CD4-positive, alpha-beta memory T cell (primary cell): Measurements from ENCODE around the gene PIEZO1. TPM values are rescaled to one million over a fixed set of nuclear protein-coding genes. Genes with fewer than 3 reads are reported as not detected.

ENCODE experiments used
- CTCF ChIA-PET: fragments of 350-600 bp; sonication (Branson Sonifier 250); formaldehyde crosslinking; loops from one replicate; lab custom pipeline; 2021; ENCODE audit warnings: inconsistent platforms; ENCODE audit not compliant: partially characterized antibody; lab: Charles Lee
- POLR2A ChIA-PET: fragments of 350-600 bp; sonication (Branson Sonifier 250); formaldehyde crosslinking; loops from one replicate; lab custom pipeline; 2021; ENCODE audit not compliant: partially characterized antibody; lab: Charles Lee
- DNase-seq, 5 donors: peaks; one replicate each; pipeline versions ENCODE4 v3.0.0 to v3.0.0-alpha.2; 2020 to 2022; ENCODE audit warnings: mixed read lengths in 1 of 5
- H3K27ac ChIP-seq: one replicate; pipeline ENCODE4 v1.7.0; 2013; ENCODE audit warnings: low read depth, low read length
- H3K27me3 ChIP-seq: 2 replicates; pipeline ENCODE4 v1.7.0; 2013; ENCODE audit warnings: mild to moderate bottlenecking, low read length, moderate library complexity; ENCODE audit not compliant: insufficient read depth
- H3K36me3 ChIP-seq: 2 replicates; pipeline ENCODE4 v1.7.0; 2013; ENCODE audit warnings: mild to moderate bottlenecking, low read length, moderate library complexity; ENCODE audit not compliant: insufficient read depth
- H3K4me1 ChIP-seq: 2 replicates; pipeline ENCODE4 v1.7.0; 2013; ENCODE audit warnings: mild to moderate bottlenecking, low read length, moderate library complexity; ENCODE audit not compliant: insufficient read depth
- H3K4me3 ChIP-seq, 2 donors: one replicate each; pipeline ENCODE4 v1.7.0; 2013; ENCODE audit warnings: low read length in 2 of 2, mild to moderate bottlenecking in 1 of 2
- H3K9me3 ChIP-seq, 2 donors: one replicate each; pipeline ENCODE4 v1.7.0; 2013; ENCODE audit warnings: low read length in 2 of 2, control low read depth in 1 of 2; ENCODE audit not compliant: control insufficient read depth in 1 of 2
- H3K27ac Mint-ChIP-seq, 7 donors: one replicate each; pipeline ENCODE4 v1.8.0; 2020 to 2021; ENCODE audit warnings: mixed read lengths in 7 of 7, mild to moderate bottlenecking in 6 of 7, inconsistent platforms in 3 of 7, moderate library complexity in 3 of 7
- H3K27me3 Mint-ChIP-seq, 2 donors: one replicate each; pipeline ENCODE4 v1.8.0; 2020 to 2021; ENCODE audit warnings: mixed read lengths in 2 of 2
- H3K36me3 Mint-ChIP-seq, 2 donors: one replicate each; pipeline ENCODE4 v1.8.0; 2020 to 2021; ENCODE audit warnings: mixed read lengths in 2 of 2, inconsistent platforms in 1 of 2, mild to moderate bottlenecking in 1 of 2
- H3K4me1 Mint-ChIP-seq, 4 donors: one replicate each; pipeline ENCODE4 v1.8.0; 2020 to 2021; ENCODE audit warnings: mixed read lengths in 4 of 4, mild to moderate bottlenecking in 1 of 4
- H3K4me3 Mint-ChIP-seq, 8 donors: one replicate each; pipeline ENCODE4 v1.8.0; 2020 to 2021; ENCODE audit warnings: mixed read lengths in 8 of 8, mild to moderate bottlenecking in 7 of 8, moderate library complexity in 6 of 8, inconsistent platforms in 3 of 8
- H3K9me3 Mint-ChIP-seq, 8 donors: one replicate each; pipeline ENCODE4 v1.8.0; 2020 to 2021; ENCODE audit warnings: mixed read lengths in 8 of 8, mild to moderate bottlenecking in 5 of 8, inconsistent platforms in 3 of 8, moderate library complexity in 1 of 8
- intact Hi-C: fragments of 100-400 bp; cut with micrococcal nuclease; formaldehyde crosslinking; loops from one replicate; pipeline ENCODE4 v1.15.1; 2023
- polyA plus RNA-seq, 2 donors: library from polyadenylated mRNA; unstranded; fragments of 300-500 nt; fragmentation: Illumina TruSeq; gene quantifications; one replicate each; pipeline ENCODE4 v1.2.3, GENCODE V29; 2021
- total RNA-seq, 2 experiments: library from RNA; stranded (reverse); gene quantifications; one replicate each; pipeline ENCODE4 v1.2.3, GENCODE V29; 2021

The PIEZO1 gene
- total and polyA plus RNA-seq, 4 experiments from 2014 or later, result 12.0 to 302 (median 171) TPM

DNA sequence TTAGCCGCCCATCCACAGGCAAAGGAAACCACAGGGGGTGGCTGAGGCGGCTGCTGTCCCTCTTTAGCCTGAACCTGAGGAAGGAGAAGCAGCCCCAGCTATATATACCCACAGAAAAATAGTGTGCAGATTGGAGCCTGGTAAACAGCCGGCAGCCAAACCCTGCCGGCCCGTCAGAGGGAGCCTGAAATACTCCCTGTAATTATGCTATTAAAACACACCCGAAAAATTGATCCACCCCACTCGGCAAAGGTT lies 6.8 kb downstream of the PIEZO1 start:
- Mint-ChIP-seq H3K27me3 (no peaks in the 10 kb centered on the region), H3K4me3 (peak overlapping the region in 4 of 8 donors; percentile 17 to 52 (median 32)), H3K9me3 (peaks cover 0 to 1% (median 0%) of the 10 kb centered on the region in 8 donors), H3K36me3 (peaks cover 0 to 20% of the 10 kb centered on the region in 2 donors), H3K27ac (peak overlapping the region in 6 of 7 donors; percentile 70 to 83 (median 78)), H3K4me1 (peaks cover 28 to 69% (median 51%) of the 10 kb centered on the region in 4 donors)
- Histone ChIP-seq H3K4me1 (peaks cover 72% of the 10 kb centered on the region), H3K36me3 (no peaks in the 10 kb centered on the region), H3K4me3 (no peak overlapping the region), H3K9me3 (no peaks in the 10 kb centered on the region), H3K27ac (peak overlapping the region; percentile 34), H3K27me3 (no peaks in the 10 kb centered on the region)
- CTCF ChIA-PET, result interaction anchor here (0.7 to 10.7 kb wide), 2 partner anchors 33 to 40 kb away, joined by 3 to 137 read pairs; no protein-coding TSS in a partner anchor
- no peak for DNase-seq
- POLR2A ChIA-PET, result interaction anchor here (8.8 kb wide), 1 partner anchor 32 kb away, joined by 138 read pairs; no protein-coding TSS in a partner anchor
- intact Hi-C loops, result no loop called here

DNA sequence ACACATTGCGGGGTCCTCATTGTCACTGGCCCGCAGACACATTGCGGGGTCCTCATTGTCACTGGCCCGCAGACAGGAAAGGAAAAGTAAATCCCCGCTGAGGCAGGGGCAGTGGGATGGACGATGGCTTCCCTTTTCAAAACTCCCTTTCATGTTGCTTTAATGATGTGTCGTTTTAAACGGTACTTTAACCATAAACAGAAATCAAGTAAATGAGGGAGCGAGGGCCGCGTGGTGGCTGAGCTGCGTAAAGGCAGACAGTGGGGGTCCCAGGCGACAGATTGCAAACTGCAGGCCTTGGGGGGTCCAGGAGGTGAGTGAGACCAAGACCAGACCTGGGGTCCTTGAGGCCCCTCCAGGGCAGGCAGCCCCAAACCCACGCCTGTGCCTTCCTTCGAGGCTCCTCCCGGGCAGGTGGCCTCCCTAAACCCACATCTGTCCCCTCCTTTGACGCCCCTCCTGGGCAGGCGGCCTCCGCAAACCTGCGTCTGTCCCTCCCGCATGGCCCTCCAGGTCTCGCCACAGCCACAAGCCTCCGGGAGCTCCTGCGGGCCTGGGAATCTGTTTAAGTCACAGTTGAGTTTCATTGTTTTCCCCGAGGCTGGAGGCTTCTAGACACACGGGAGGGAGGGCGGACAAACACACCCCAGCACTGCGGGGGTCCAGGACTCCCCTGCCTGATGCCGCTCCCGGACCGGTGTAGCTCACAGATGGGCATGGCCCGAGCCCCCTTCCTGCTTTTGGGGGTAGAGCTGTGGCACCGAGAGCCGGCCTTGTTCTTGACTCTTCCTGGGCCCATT lies 7.3 kb downstream of the PIEZO1 start:
- Histone ChIP-seq H3K27ac (peak overlapping the region; percentile 34), H3K9me3 (no peaks in the 10 kb centered on the region), H3K4me3 (no peak overlapping the region), H3K36me3 (no peaks in the 10 kb centered on the region), H3K27me3 (no peaks in the 10 kb centered on the region), H3K4me1 (peaks cover 70% of the 10 kb centered on the region)
- H3K4me1 Mint-ChIP-seq, result peaks cover 23 to 64% (median 46%) of the 10 kb centered on the region in 4 donors
- CTCF ChIA-PET, result interaction anchor here (0.7 to 10.7 kb wide), 2 partner anchors 33 to 40 kb away, joined by 3 to 137 read pairs; no protein-coding TSS in a partner anchor
- no peaks in the 10 kb centered on the region for H3K27me3 Mint-ChIP-seq
- peaks cover 0 to 17% of the 10 kb centered on the region in 2 donors for H3K36me3 Mint-ChIP-seq
- peaks cover 0 to 1% (median 0%) of the 10 kb centered on the region in 8 donors for H3K9me3 Mint-ChIP-seq
- no peak for DNase-seq
- H3K4me3 Mint-ChIP-seq, result peak overlapping the region in 3 of 8 donors; percentile 20 to 52 (median 44)
- POLR2A ChIA-PET, result interaction anchor here (8.8 kb wide), 1 partner anchor 32 kb away, joined by 138 read pairs; no protein-coding TSS in a partner anchor
- H3K27ac Mint-ChIP-seq, result peak overlapping the region; percentile 24 to 84 (median 78)
- intact Hi-C loops, result no loop called here

DNA sequence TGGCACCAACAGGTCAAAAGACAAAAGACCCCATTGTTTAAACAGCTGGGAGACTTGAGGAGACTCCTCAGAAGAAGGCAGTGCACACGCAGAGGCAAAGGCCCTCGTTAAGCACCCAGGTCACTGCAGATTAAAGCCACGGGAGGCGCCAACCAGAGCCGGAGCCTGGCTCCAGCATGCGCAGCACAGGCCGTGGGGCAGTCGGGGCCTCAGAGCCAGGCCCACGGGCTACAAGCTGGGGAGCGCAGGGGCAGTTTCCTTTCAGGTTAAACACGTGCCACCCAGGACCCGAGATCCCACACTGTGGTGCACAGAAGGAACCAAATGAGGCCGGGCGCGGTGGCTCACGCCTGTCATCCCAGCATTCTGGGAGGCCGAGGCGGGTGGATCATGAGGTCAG lies 9.2 kb downstream of the PIEZO1 start:
- H3K27me3 Mint-ChIP-seq, result no peaks in the 10 kb centered on the region
- peaks cover 66% of the 10 kb centered on the region for H3K4me1 ChIP-seq
- no peaks in the 10 kb centered on the region for H3K27me3 ChIP-seq
- ChIA-PET CTCF (no interaction called here), POLR2A (interaction anchor here (0.8 to 1.1 kb wide), 3 partner anchors 9 to 30 kb away, joined by 3 to 4 read pairs (median 3); no protein-coding TSS in a partner anchor)
- H3K36me3 ChIP-seq, result no peaks in the 10 kb centered on the region
- peaks cover 7 to 52% (median 32%) of the 10 kb centered on the region in 4 donors for H3K4me1 Mint-ChIP-seq
- DNase-seq, result no peak
- no peaks in the 10 kb centered on the region for H3K9me3 Mint-ChIP-seq
- H3K4me3 ChIP-seq, result no peak overlapping the region
- intact Hi-C loops, result no loop called here
- H3K27ac ChIP-seq, result no peak overlapping the region
- peak overlapping the region in 1 of 8 donors; percentile 5 for H3K4me3 Mint-ChIP-seq
- H3K36me3 Mint-ChIP-seq, result peaks cover 0 to 10% of the 10 kb centered on the region in 2 donors
- H3K27ac Mint-ChIP-seq, result peak overlapping the region in 3 of 7 donors; percentile 48 to 66 (median 54)
- no peaks in the 10 kb centered on the region for H3K9me3 ChIP-seq

DNA sequence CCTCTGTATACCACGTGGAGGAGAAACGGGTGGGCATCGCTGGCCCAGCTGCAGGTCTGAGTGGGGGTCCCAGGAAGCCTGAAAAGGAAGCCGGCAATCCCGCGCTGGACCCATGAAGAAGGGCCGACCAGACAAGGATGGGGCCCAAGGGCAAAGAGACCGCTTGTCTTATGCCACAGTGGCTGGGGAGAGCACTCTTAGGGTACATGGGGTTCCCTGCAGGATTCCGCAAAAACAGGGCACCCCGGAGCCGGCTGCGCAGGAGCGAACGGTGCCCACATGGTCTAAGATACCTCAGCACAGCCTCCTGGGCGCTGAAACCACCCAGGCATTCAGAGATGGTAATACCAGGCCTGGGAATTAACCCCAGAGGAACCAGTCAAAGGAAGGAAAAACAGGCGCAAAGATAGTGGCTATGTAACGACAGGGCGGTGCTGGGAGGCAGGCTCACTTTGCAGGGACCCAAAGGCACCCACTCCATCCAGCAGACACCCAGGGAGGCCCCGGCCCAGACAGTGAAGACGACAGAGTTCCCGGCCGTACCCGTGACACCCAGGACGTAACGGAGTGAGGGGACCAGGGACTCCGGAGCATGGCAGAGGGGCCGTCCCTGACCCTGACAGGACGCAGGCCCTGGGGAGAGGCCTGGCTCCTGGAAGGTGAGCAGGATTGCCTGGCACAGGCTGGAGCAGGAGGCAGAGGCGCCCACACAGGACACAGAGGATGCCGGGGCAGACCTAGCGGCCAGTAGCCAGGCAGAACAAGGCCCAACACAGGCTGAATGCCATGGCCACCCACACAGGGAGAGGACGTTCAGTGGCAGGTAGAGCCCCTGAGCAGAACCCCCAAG lies 10.3 kb downstream of the PIEZO1 start:
- ChIA-PET POLR2A (interaction anchor here (0.9 to 1.9 kb wide), 4 partner anchors 9 to 36 kb away, joined by 3 to 7 read pairs (median 3); no protein-coding TSS in a partner anchor), CTCF (interaction anchor here (1.1 to 1.5 kb wide), 3 partner anchors 20 to 37 kb away, joined by 3 to 4 read pairs (median 4); no protein-coding TSS in a partner anchor)
- Mint-ChIP-seq H3K27ac (peak overlapping the region in 3 of 7 donors; percentile 4 to 42 (median 35)), H3K4me3 (peak overlapping the region in 1 of 8 donors; percentile 7), H3K27me3 (no peaks in the 10 kb centered on the region), H3K4me1 (peaks cover 2 to 50% (median 24%) of the 10 kb centered on the region in 4 donors), H3K9me3 (no peaks in the 10 kb centered on the region), H3K36me3 (peaks cover 0 to 6% of the 10 kb centered on the region in 2 donors)
- intact Hi-C loops, result no loop called here
- Histone ChIP-seq H3K4me1 (peaks cover 66% of the 10 kb centered on the region), H3K27ac (no peak overlapping the region), H3K4me3 (no peak overlapping the region), H3K36me3 (no peaks in the 10 kb centered on the region), H3K27me3 (no peaks in the 10 kb centered on the region), H3K9me3 (no peaks in the 10 kb centered on the region)
- no peak for DNase-seq

DNA sequence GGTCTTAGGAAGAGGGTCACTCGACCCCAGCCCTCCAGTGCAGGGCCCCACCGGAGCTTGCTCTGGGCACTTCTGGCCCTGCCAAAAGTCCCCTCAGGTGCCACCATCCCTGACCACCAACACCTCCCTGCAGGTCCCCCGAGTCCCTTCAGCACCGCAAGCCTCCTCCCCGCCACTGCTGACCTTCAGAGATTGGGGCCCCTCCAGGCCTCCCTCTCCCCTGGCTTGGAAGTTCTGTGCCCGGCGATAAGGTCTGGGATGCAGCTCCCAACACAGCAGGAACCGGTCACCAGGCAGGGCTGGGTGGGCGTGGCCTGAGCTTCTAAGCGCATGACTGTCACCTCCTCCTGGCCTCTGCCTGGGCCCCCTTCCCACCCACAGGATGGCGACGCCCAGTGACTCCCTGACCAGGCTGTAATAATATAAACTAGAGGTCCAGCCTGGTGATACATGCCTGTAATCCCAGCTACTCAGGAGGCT lies 11.2 kb downstream of the PIEZO1 start:
- ChIA-PET POLR2A (interaction anchor here (0.9 to 1.9 kb wide), 5 partner anchors 8 to 37 kb away, joined by 3 to 10 read pairs (median 3); no protein-coding TSS in a partner anchor), CTCF (interaction anchor here (1.1 to 1.5 kb wide), 3 partner anchors 19 to 36 kb away, joined by 3 to 4 read pairs (median 4); no protein-coding TSS in a partner anchor)
- H3K9me3 ChIP-seq, result no peaks in the 10 kb centered on the region
- no peak overlapping the region for H3K4me3 ChIP-seq
- Mint-ChIP-seq H3K27ac (peak overlapping the region in 2 of 7 donors; percentile 4 to 41), H3K27me3 (no peaks in the 10 kb centered on the region), H3K36me3 (peaks cover 0 to 6% of the 10 kb centered on the region in 2 donors), H3K9me3 (no peaks in the 10 kb centered on the region), H3K4me3 (peak overlapping the region in 1 of 8 donors; percentile 8), H3K4me1 (peaks cover 5 to 51% (median 25%) of the 10 kb centered on the region in 4 donors)
- no peaks in the 10 kb centered on the region for H3K27me3 ChIP-seq
- peaks cover 66% of the 10 kb centered on the region for H3K4me1 ChIP-seq
- H3K36me3 ChIP-seq, result peaks cover 4% of the 10 kb centered on the region
- intact Hi-C loops, result no loop called here
- DNase-seq, result peak in 1 of 5 donors; percentile 37
- no peak overlapping the region for H3K27ac ChIP-seq

DNA sequence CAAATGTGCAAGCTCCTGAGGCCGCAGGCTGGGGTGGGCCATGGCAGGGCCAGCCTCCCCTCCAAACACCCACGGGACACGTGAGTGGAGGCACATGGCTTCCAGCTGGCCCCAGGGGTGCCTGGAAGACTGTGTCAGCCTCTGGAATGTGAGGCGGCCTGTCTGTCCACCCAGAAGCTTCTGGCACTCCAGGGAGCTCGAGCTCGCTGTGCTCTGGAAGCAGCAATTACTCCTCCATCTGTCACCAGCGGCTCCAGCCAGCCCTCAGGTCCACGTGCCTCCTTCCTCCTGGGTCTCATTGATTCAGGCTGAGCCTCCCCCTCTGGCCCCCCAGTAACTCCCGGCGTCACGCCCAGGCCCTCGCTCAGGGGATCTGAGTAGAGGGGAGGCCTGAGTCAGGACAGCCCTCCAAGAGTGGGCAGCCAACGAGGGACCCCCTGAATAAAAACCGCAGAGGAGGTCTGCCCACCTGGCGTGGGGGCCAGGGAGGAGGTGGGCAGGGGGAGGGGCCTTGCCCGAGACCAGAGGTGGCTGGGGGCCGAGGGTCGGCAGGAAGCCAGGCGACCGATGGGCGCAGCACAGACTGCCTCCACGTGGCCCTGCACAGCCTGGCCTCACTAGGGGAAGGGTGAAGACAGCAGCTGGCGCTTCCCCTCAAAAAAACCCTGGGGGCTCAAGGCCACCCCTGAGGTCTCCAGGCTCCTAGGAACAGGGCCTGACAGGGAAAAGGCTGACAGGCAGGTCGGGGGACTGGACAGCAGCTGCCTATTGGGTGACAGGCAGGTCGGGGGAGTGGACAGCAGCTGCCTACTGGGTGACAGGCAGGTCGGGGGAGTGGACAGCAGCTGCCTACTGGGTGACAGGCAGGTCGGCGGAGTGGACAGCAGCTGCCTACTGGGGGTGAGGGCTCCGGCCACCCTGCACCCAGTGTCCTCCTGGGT lies 11.9 kb downstream of the PIEZO1 start:
- intact Hi-C loops, result no loop called here
- Histone ChIP-seq H3K4me1 (peaks cover 66% of the 10 kb centered on the region), H3K9me3 (no peaks in the 10 kb centered on the region), H3K4me3 (no peak overlapping the region), H3K36me3 (peaks cover 4% of the 10 kb centered on the region), H3K27me3 (no peaks in the 10 kb centered on the region), H3K27ac (no peak overlapping the region)
- Mint-ChIP-seq H3K36me3 (peaks cover 0 to 6% of the 10 kb centered on the region in 2 donors), H3K27ac (no peak overlapping the region), H3K9me3 (no peaks in the 10 kb centered on the region), H3K4me1 (peaks cover 5 to 49% (median 24%) of the 10 kb centered on the region in 4 donors), H3K4me3 (no peak overlapping the region), H3K27me3 (no peaks in the 10 kb centered on the region)
- ChIA-PET POLR2A (interaction anchor here (0.9 to 1.9 kb wide), 5 partner anchors 9 to 37 kb away, joined by 3 to 10 read pairs (median 3); no protein-coding TSS in a partner anchor), CTCF (interaction anchor here (1.1 to 1.5 kb wide), 4 partner anchors 13 to 35 kb away, joined by 3 to 4 read pairs (median 4); no protein-coding TSS in a partner anchor)
- DNase-seq, result peak in 1 of 5 donors; percentile 24
